ENCODE results near the gene CYB561D2.

- TF ChIP-seq SUZ12 (IDR thresholded peaks at IDR 0.05): no peak
- no peak for TF ChIP-seq SP1 (IDR thresholded peaks at IDR 0.05)
- TF ChIP-seq ZNF384 (IDR thresholded peaks at IDR 0.05): no peak
- no peak for TF ChIP-seq PKNOX1 (IDR thresholded peaks at IDR 0.05)
- no peak for TF ChIP-seq FOXM1 (IDR thresholded peaks at IDR 0.05; ENCODE audit: borderline replicate concordance)
- no peak for TF ChIP-seq ELF4 (IDR thresholded peaks at IDR 0.05)
- no peak for TF ChIP-seq ARNT (IDR thresholded peaks at IDR 0.05)
- TF ChIP-seq FOXA1 (IDR thresholded peaks at IDR 0.05): no peak
- TF ChIP-seq HDGF (IDR thresholded peaks at IDR 0.05; ENCODE audit: borderline replicate concordance): no peak
- TF ChIP-seq NFRKB (IDR thresholded peaks at IDR 0.05): no peak
- no peak for TF ChIP-seq BHLHE40 (IDR thresholded peaks at IDR 0.05; ENCODE audit: borderline replicate concordance)
- no peak for TF ChIP-seq TARDBP (IDR thresholded peaks at IDR 0.05)
- no peak for TF ChIP-seq FOXK2 (IDR thresholded peaks at IDR 0.05)
Measured at GRCh38 chr3:50323092-50323600, 27.5 kb upstream of the CYB561D2 start.

Data from HEK293T (cell line).